Measurements from ENCODE around the gene STK17B.

Gene STK17B

DNA sequence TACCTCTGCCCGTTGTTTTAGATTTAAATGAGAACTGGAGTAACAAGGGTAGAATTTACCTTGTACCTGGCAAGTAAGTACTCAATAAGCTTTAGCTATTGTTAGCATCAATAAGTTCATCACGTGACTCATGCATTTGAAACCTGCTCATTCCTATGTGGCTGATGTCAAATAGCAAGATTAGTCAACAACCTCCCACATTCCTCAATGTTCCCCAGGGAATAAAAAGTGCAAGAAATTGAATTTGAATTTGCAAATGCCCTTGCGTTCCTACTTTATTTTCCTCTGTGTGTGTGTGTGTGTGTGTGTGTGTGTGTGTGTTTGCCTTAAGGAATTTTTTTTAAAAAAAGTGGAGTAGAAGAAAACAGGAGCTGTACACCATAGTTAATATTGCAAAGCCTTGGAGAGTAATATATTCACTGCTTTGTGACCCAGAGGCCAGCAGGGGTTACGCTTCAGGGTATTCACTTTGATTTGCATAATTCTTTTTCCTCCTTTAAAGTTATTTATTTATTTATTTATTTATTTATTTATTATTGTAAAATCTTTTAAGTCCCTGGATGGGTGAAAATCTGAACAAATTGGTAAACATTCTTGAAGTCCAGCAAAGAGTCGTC is 58.9 kb downstream of the STK17B start:
- no peak overlapping the region for H3K4me3 ChIP-seq (ENCODE audit: low read depth, low read length)
- TF ChIP-seq MAX (IDR thresholded peaks at IDR 0.05; ENCODE audit: low read depth, low read length) (no peak), POLR2A (IDR thresholded peaks at IDR 0.05; ENCODE audit: extremely low read depth, insufficient read length) (no peak), MYC (IDR thresholded peaks at IDR 0.05; ENCODE audit: low read depth, low read length) (no peak)
- TF ChIP-seq, protein P1, sequence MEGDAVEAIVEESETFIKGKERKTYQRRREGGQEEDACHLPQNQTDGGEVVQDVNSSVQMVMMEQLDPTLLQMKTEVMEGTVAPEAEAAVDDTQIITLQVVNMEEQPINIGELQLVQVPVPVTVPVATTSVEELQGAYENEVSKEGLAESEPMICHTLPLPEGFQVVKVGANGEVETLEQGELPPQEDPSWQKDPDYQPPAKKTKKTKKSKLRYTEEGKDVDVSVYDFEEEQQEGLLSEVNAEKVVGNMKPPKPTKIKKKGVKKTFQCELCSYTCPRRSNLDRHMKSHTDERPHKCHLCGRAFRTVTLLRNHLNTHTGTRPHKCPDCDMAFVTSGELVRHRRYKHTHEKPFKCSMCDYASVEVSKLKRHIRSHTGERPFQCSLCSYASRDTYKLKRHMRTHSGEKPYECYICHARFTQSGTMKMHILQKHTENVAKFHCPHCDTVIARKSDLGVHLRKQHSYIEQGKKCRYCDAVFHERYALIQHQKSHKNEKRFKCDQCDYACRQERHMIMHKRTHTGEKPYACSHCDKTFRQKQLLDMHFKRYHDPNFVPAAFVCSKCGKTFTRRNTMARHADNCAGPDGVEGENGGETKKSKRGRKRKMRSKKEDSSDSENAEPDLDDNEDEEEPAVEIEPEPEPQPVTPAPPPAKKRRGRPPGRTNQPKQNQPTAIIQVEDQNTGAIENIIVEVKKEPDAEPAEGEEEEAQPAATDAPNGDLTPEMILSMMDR (IDR thresholded peaks at IDR 0.05; ENCODE audit: low read depth, low read length): no peak
- peak; percentile 34 for DNase-seq (ENCODE audit: low read depth)

- H3K4me3 ChIP-seq (ENCODE audit: low read depth, low read length): no peak overlapping the region
- no peak for DNase-seq (ENCODE audit: low read depth)
- TF ChIP-seq, protein P1 (IDR thresholded peaks at IDR 0.05; ENCODE audit: low read depth, low read length): no peak
- TF ChIP-seq POLR2A (IDR thresholded peaks at IDR 0.05; ENCODE audit: extremely low read depth, insufficient read length) (no peak), MAX (IDR thresholded peaks at IDR 0.05; ENCODE audit: low read depth, low read length) (no peak), MYC (IDR thresholded peaks at IDR 0.05; ENCODE audit: low read depth, low read length) (no peak)
These were observed 62.8 kb downstream of the STK17B start for GRCh38 chr2:196108604-196109003.

DNA sequence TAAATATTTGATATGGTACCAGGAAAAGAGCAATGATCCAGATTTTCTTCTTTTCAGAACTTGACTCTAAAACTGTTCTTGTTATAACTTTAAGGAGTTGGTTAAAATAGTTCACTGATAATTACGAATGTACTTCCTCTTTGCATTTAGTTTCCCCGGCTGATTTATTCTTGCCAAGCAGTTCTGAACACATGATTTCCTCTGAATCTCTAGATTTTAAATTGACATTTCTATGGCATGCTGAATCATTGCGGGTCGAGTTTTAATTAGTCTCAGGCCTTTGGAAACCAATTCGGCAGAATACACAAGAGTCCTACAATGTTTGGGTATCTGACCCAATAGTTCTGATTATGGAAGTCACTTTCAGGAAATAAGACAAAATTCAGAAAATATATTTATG is 65.4 kb downstream of the STK17B start:
- DNase-seq (ENCODE audit: low read depth): no peak
- no peak overlapping the region for H3K4me3 ChIP-seq (ENCODE audit: low read depth, low read length)
- TF ChIP-seq MYC (IDR thresholded peaks at IDR 0.05; ENCODE audit: low read depth, low read length) (no peak; the same call in 1 of the 2 replicates), POLR2A (IDR thresholded peaks at IDR 0.05; ENCODE audit: extremely low read depth, insufficient read length) (no peak), MAX (IDR thresholded peaks at IDR 0.05; ENCODE audit: low read depth, low read length) (no peak)
- TF ChIP-seq, protein P1 (IDR thresholded peaks at IDR 0.05; ENCODE audit: low read depth, low read length): no peak

DNA sequence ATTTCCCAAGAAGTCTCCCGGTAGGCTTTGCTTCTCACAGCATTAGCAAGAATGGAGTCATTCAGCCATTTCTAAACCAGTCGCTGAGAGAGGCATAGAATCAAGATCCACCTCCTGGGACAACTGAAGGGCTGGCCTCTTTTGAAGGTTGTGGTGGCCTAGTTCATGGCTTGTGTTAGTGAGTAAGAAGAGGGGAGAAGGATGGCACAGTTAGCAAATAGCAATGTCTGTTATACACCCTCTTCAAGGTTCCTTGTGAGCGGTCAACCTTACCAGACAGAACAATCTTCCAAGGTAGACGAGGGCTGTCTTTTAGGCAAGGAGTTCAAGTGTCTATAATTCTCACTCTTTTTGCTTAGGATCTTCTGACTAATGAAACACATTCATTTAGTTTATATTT is 67.3 kb downstream of the STK17B start:
- H3K4me3 ChIP-seq (ENCODE audit: low read depth, low read length): no peak overlapping the region
- no peak for TF ChIP-seq MAX (IDR thresholded peaks at IDR 0.05; ENCODE audit: low read depth, low read length)
- TF ChIP-seq, protein P1 (IDR thresholded peaks at IDR 0.05; ENCODE audit: low read depth, low read length): no peak
- TF ChIP-seq POLR2A (IDR thresholded peaks at IDR 0.05; ENCODE audit: extremely low read depth, insufficient read length): no peak
- no peak for TF ChIP-seq MYC (IDR thresholded peaks at IDR 0.05; ENCODE audit: low read depth, low read length)
- DNase-seq (ENCODE audit: low read depth): no peak

- DNase-seq (ENCODE audit: low read depth): no peak
- no peak overlapping the region for H3K4me3 ChIP-seq (ENCODE audit: low read depth, low read length)
- TF ChIP-seq POLR2A (IDR thresholded peaks at IDR 0.05; ENCODE audit: extremely low read depth, insufficient read length): no peak
- TF ChIP-seq MYC (IDR thresholded peaks at IDR 0.05; ENCODE audit: low read depth, low read length): no peak
- TF ChIP-seq, protein P1 (IDR thresholded peaks at IDR 0.05; ENCODE audit: low read depth, low read length): no peak
- TF ChIP-seq MAX (IDR thresholded peaks at IDR 0.05; ENCODE audit: low read depth, low read length): no peak
These were observed 67.8 kb downstream of the STK17B start for GRCh38 chr2:196103626-196104025.

All from NB4 (cell line).